ENCODE measurements around the gene BNIP3.
A peak's percentile ranks its signal among the peaks of the same experiment; 100 is the strongest.

- no peak for TF ChIP-seq JUND (IDR thresholded peaks at IDR 0.05)
- no peak for TF ChIP-seq CTCF (IDR thresholded peaks at IDR 0.05; ENCODE audit: low read depth, low read length, missing input control)
- no peak for TF ChIP-seq SP1 (IDR thresholded peaks at IDR 0.05)
- TF ChIP-seq REST (IDR thresholded peaks at IDR 0.05): peak; percentile 51
- peak; percentile 12 for TF ChIP-seq TAF1 (conservative IDR thresholded peaks at IDR 0.05)
- TF ChIP-seq MAX (IDR thresholded peaks at IDR 0.05): no peak
Observed at GRCh38 chr10:131981429-131982184, at the start of gene BNIP3.

Data from liver (tissue), 3 donors.